ENCODE results near the gene RFX2.

Gene RFX2

DNA sequence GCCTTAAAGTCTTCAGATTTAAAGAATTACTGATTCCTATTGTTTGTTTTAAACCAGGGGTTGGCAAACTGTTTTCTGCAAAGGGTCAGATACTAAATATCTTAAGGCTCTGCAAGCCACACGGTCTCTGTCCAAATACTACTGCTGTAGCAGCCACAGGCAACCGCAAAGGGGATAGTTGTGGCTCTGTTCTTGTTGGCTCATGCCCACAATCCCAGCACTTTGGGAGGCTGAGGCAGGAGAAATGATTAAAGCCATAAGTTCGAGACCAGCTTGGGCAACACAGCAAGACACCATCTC is 154.7 kb downstream of the RFX2 start:
- no peak for DNase-seq (ENCODE audit: low read depth, low spot score)

DNA sequence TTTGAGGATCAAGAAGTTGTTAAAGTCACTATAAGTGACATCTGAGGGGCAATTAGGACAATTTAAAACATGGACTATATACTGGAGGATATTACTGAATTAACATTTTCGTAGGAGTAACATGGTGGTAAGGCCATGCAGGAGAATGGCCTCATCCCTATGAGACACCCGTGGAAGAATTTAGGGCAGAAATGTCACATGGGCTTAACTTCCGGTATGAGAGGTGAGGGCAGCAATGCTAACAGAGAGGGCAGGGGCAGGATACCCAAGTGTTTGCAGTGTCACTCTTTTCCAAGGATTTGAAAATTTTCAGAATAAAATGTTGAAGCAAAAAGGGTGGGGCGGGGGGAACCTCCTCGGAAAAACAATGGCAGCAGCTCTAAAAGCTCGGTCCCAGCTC is 156.0 kb downstream of the RFX2 start:
- no peak for DNase-seq (ENCODE audit: low read depth, low spot score)

GRCh38 chr19:5953680-5954213 is 156.6 kb downstream of the RFX2 start:
- DNase-seq (ENCODE audit: low read depth, low spot score) = no peak

- DNase-seq (ENCODE audit: low read depth, low spot score) = no peak
Measured at GRCh38 chr19:5953030-5953589, 157.2 kb downstream of the RFX2 start.

- no peak for DNase-seq (ENCODE audit: low read depth, low spot score)
Measured at GRCh38 chr19:5952193-5953029, 157.9 kb downstream of the RFX2 start.

DNA sequence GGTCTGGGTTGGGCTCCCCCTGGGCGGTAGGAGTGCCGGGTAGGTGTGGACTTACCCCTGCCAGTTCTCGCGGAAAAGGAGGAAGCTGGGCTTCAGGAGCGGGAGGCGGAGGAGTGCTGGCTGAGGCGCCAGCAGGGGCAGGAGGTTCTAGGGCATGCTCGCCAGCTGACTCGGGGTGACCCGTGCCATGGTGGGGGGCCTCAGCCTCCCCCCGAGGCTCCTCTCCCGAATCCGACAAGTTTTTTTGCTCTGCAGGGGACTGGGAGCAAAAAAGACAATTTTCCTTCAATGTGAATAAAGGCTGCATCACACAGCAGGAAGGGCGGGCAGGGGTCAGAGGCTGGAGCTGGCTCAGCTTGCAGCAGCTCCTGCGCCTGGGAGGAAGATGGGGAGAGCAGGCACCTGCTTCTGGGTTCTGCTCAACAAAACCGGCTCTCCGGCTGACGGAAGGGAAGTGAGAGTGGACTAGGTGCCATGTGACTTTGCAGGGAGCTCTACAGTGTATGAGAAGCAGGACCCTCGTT is 158.9 kb downstream of the RFX2 start:
- DNase-seq (ENCODE audit: low read depth, low spot score) = no peak

DNA sequence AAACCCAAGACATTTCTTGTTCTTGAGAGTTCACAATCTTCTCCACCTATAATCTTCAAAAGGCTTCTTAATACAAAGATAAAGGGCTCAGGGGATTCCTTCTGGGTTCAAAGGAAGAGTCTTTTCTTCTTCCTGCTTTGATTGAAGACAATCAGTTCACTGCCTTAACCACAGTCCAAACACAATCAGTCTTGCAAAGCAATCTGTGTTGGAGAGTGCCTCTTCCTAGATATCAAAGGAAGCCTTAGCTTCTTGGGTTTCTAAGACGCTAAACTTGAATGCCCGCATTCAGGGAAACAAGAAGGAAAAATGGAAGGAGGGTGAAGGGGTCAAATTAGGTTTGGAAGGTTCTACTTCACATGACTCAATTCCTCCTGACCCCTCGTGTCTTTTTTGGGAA is 159.6 kb downstream of the RFX2 start:
- DNase-seq (ENCODE audit: low read depth, low spot score) = no peak

- no peak for DNase-seq (ENCODE audit: low read depth, low spot score)
Measured at GRCh38 chr19:5949792-5950305, 160.5 kb downstream of the RFX2 start.

DNA sequence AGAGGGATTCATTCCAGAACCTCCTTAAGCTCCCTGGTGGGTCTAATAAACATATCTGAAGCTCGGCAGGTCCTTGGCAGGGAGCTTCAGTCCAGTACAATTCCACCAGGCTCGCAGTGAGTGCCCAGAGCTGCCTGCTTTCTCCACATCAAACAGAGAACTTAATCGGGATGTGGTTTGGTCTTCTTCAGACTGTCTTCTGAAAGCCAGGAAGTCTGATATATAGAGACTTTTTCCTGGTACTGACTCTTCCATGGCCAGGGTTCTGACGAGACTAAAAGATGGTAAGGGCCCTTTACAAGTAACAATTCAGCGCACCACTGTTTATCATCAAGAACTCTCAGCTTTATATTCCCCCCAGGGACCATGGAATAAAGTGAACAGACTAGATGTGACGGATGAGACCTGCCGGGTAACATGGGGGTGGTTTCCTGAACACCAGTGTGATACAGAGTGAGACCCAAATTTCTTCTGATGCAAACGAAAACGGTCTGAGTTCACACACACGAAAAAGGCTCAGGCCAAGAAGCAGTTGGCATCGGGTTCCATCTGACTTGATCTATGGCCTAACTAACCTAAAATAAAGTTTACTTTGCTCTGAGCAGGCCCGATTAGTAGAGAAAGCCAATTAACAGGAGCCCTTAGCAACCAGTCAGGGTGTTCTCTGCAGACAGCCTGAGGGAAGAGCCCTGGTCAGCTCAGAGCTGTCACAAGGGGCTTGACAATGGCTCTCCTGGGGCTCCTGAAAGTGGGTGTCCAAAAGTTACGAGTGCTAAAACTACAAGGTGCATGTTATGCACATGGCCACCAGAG is 161.3 kb downstream of the RFX2 start:
- DNase-seq (ENCODE audit: low read depth, low spot score) = no peak

- no peak for DNase-seq (ENCODE audit: low read depth, low spot score)
Measured at GRCh38 chr19:5947435-5947834, 162.9 kb downstream of the RFX2 start.

DNA sequence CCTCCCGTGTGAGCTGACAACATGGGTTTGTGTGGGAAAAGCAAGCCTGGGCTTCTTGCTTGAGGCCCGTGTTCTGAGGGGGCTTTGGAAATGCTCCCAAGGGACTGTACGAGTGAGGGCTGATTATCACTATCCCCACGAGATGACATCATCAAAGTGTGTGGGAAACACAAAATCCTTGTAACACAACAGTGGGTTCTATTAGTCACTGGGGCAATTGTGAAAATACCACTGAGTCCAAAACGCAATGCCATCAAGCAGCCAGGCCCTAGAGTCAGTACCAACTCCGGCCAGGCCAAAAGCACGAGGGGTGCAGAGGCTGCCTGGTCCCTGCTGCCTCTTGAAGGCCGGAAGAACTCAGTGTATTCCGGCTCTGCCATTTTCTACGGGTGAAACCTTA is 166.7 kb downstream of the RFX2 start:
- no peak for DNase-seq (ENCODE audit: low read depth, low spot score)

Data from smooth muscle cell of the brain vasculature (primary cell).